Liver (tissue), 9 donors: ENCODE results near the gene DIP2A. TPM values are rescaled to one million over a fixed set of nuclear protein-coding genes. Genes with fewer than 3 reads are reported as not detected.

ENCODE experiments used
- DNase-seq: peaks from one replicate; pipeline ENCODE4 v3.0.0-alpha.2; 2017; ENCODE audit warnings: low spot score
- H3K27ac ChIP-seq, 2 donors: one replicate each; pipeline ENCODE4 v1.7.0; 2013; ENCODE audit warnings: inconsistent platforms in 2 of 2, low read length in 2 of 2, control low read depth in 1 of 2, low read depth in 1 of 2, mild to moderate bottlenecking in 1 of 2
- H3K27me3 ChIP-seq, 4 donors: one replicate each; pipeline versions ENCODE4 v1.6.1 to v1.7.0; 2013; ENCODE audit warnings: low read length in 3 of 4, inconsistent platforms in 1 of 4, mild to moderate bottlenecking in 1 of 4, moderate library complexity in 1 of 4; ENCODE audit not compliant: control insufficient read depth in 4 of 4, insufficient read depth in 4 of 4
- H3K36me3 ChIP-seq, 4 donors: one replicate each; pipeline versions ENCODE4 v1.6.1 to v1.7.0; 2013; ENCODE audit warnings: low read length in 3 of 4, mild to moderate bottlenecking in 3 of 4, low read depth in 1 of 4, moderate library complexity in 1 of 4; ENCODE audit not compliant: control insufficient read depth in 4 of 4, insufficient read depth in 3 of 4
- H3K4me1 ChIP-seq, 4 donors: one replicate each; pipeline versions ENCODE4 v1.6.1 to v1.7.0; 2013; ENCODE audit warnings: low read length in 3 of 4, mild to moderate bottlenecking in 3 of 4, moderate library complexity in 1 of 4; ENCODE audit not compliant: control insufficient read depth in 4 of 4, insufficient read depth in 4 of 4
- H3K4me3 ChIP-seq, 3 donors: one replicate each; pipeline versions ENCODE4 v1.6.1 to v1.7.0; 2013; ENCODE audit warnings: low read length in 3 of 3, control low read depth in 1 of 3, low read depth in 1 of 3, mild to moderate bottlenecking in 1 of 3
- H3K9ac ChIP-seq, 2 donors: one replicate each; pipeline ENCODE4 v1.7.0; 2013; ENCODE audit warnings: low read length in 2 of 2, mild to moderate bottlenecking in 2 of 2, moderate library complexity in 2 of 2, control low read depth in 1 of 2, low read depth in 1 of 2
- H3K9me3 ChIP-seq, 4 donors: one replicate each; pipeline versions ENCODE4 v1.6.1 to v1.7.0; 2013; ENCODE audit warnings: low read length in 3 of 4; ENCODE audit not compliant: control insufficient read depth in 4 of 4
- ATF3 ChIP-seq: IDR thresholded peaks from 2 replicates; pipeline ENCODE4 v1.6.1; 2016; ENCODE audit warnings: antibody characterized with exemption
- EGR1 ChIP-seq, 2 donors: IDR thresholded peaks; 2 replicates each; pipeline ENCODE4 v1.6.1; 2016 to 2018; ENCODE audit warnings: antibody characterized with exemption in 2 of 2, low read depth in 2 of 2
- FOXA1 ChIP-seq: IDR thresholded peaks from 2 replicates; pipeline ENCODE4 v1.6.1; 2016; ENCODE audit warnings: antibody characterized with exemption
- FOXA2 ChIP-seq: IDR thresholded peaks from 2 replicates; pipeline ENCODE4 v1.6.1; 2016; ENCODE audit warnings: antibody characterized with exemption
- GABPA ChIP-seq, 2 donors: IDR thresholded peaks in 1 of 2; conservative IDR thresholded peaks in 1 of 2; 2 replicates each; pipeline ENCODE4 v1.6.1; 2016; ENCODE audit warnings: antibody characterized with exemption in 2 of 2, mild to moderate bottlenecking in 1 of 2, moderate library complexity in 1 of 2
- HNF4A ChIP-seq, 2 donors: conservative IDR thresholded peaks; 2 replicates each; pipeline ENCODE4 v1.6.1; 2016; ENCODE audit warnings: antibody characterized with exemption in 2 of 2, mild to moderate bottlenecking in 2 of 2
- JUND ChIP-seq, 2 donors: IDR thresholded peaks; 2 replicates each; pipeline ENCODE4 v1.6.1; 2016; ENCODE audit warnings: antibody characterized with exemption in 2 of 2
- MAX ChIP-seq: IDR thresholded peaks from 2 replicates; pipeline ENCODE4 v1.6.1; 2016; ENCODE audit warnings: antibody characterized with exemption
- NR2F2 ChIP-seq: IDR thresholded peaks from 2 replicates; pipeline ENCODE4 v1.6.1; 2016; ENCODE audit warnings: antibody characterized with exemption
- RAD21 ChIP-seq, 2 donors: IDR thresholded peaks; 2 replicates each; pipeline ENCODE4 v1.6.1; 2016; ENCODE audit warnings: antibody characterized with exemption in 2 of 2, mild to moderate bottlenecking in 2 of 2
- SP1 ChIP-seq: IDR thresholded peaks from 2 replicates; pipeline ENCODE4 v1.6.1; 2018; ENCODE audit warnings: antibody characterized with exemption, mild to moderate bottlenecking
- TAF1 ChIP-seq: conservative IDR thresholded peaks from 2 replicates; pipeline ENCODE4 v1.6.1; 2016; ENCODE audit warnings: antibody characterized with exemption, mild to moderate bottlenecking
- YY1 ChIP-seq: IDR thresholded peaks from 2 replicates; pipeline ENCODE4 v1.6.1; 2016; ENCODE audit warnings: antibody characterized with exemption, mild to moderate bottlenecking
- ZBTB33 ChIP-seq: IDR thresholded peaks from 2 replicates; pipeline ENCODE4 v1.6.1; 2016; ENCODE audit warnings: antibody characterized with exemption
- WGBS: extraction: QIAGEN DNeasy Blood & Tissue Kit; methylation state at CpG from one replicate; pipeline ENCODE4 v1.1.7; 2013; 5-methylcytosine and 5-hydroxymethylcytosine counted together
- polyA plus RNA-seq, 2 donors: library from polyadenylated mRNA; stranded (reverse) in 1 of 2; unstranded in 1 of 2; fragments of 200-250 nt in 1 of 2; fragments of >200 nt in 1 of 2; fragmentation: Nextera tagmentation in 1 of 2; extraction: Ambion mirVana in 1 of 2; gene quantifications; one replicate each; pipeline versions ENCODE4 v1.2.1 to v1.2.3, GENCODE V29; 2013 to 2015
- total RNA-seq, 2 donors: library from RNA; depleted of rRNA; stranded (reverse); fragments of >200 nt; gene quantifications; one replicate each; pipeline ENCODE4 v1.2.3, GENCODE V29; 2014
- TF ChIP-seq, protein P1 (sequence below): fragments of 150-350 bp; IDR thresholded peaks from 2 replicates; pipeline ENCODE4 v1.5.1; 2017; ENCODE audit warnings: improper control_type of control experiment, low read depth, low read length; ENCODE audit not compliant: missing input control
- TF ChIP-seq, protein P2 (sequence below): IDR thresholded peaks from 2 replicates; pipeline ENCODE4 v1.6.1; 2016; ENCODE audit warnings: antibody characterized with exemption, mild to moderate bottlenecking
- donor health status: healthy.
- donor health status: healthy.
- donor health status: healthy.
- donor health status: healthy.
- donor health status: healthy.

Gene DIP2A
- total and polyA plus RNA-seq, 4 donors, result 3.8 to 21.7 (median 7.5) TPM

DNA sequence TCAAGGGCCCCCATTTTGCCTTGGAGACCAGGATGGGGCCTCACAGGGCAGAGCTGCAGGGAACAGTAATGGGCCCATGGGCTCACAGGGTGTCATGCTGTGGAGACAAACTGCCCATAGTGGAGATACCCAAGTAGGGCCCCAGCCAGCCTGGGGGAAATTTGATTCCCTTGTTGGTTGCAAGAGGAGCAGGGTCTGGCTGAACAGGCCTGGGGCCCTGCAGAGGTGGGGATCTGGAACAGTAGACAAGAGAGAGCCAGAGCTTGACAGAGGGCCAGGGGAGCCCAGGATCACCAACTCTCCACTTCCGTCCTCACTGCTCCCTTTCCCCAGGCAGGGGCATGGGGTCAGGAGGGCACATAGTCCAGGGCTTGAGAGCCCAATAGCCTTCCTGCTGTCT lies 137.5 kb downstream of the DIP2A start:
- Histone ChIP-seq H3K27me3 (peaks cover 0 to 1% (median 0%) of the 10 kb centered on the region in 4 donors), H3K27ac (no peak overlapping the region), H3K4me1 (peaks cover 0 to 6% (median 0%) of the 10 kb centered on the region in 4 donors), H3K9me3 (peaks cover 0 to 13% (median 10%) of the 10 kb centered on the region in 4 donors), H3K4me3 (no peak overlapping the region), H3K36me3 (no peaks in the 10 kb centered on the region), H3K9ac (no peak overlapping the region)
- 94% methylated on average over 1 of the region's 1 CpG for WGBS
- TF ChIP-seq EGR1 (IDR thresholded peaks at IDR 0.05; ENCODE audit: low read depth in 2 of 2) (no peak), TAF1 (no peak), ZBTB33 (no peak), JUND (IDR thresholded peaks at IDR 0.05) (no peak), GABPA (IDR thresholded peaks at IDR 0.05 in 1 of 2, conservative IDR thresholded peaks at IDR 0.05 in 1 of 2) (no peak), NR2F2 (no peak), RAD21 (IDR thresholded peaks at IDR 0.05) (no peak), MAX (no peak)
- TF ChIP-seq, protein P1, sequence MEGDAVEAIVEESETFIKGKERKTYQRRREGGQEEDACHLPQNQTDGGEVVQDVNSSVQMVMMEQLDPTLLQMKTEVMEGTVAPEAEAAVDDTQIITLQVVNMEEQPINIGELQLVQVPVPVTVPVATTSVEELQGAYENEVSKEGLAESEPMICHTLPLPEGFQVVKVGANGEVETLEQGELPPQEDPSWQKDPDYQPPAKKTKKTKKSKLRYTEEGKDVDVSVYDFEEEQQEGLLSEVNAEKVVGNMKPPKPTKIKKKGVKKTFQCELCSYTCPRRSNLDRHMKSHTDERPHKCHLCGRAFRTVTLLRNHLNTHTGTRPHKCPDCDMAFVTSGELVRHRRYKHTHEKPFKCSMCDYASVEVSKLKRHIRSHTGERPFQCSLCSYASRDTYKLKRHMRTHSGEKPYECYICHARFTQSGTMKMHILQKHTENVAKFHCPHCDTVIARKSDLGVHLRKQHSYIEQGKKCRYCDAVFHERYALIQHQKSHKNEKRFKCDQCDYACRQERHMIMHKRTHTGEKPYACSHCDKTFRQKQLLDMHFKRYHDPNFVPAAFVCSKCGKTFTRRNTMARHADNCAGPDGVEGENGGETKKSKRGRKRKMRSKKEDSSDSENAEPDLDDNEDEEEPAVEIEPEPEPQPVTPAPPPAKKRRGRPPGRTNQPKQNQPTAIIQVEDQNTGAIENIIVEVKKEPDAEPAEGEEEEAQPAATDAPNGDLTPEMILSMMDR, result no peak
- DNase-seq, result no peak

DNA sequence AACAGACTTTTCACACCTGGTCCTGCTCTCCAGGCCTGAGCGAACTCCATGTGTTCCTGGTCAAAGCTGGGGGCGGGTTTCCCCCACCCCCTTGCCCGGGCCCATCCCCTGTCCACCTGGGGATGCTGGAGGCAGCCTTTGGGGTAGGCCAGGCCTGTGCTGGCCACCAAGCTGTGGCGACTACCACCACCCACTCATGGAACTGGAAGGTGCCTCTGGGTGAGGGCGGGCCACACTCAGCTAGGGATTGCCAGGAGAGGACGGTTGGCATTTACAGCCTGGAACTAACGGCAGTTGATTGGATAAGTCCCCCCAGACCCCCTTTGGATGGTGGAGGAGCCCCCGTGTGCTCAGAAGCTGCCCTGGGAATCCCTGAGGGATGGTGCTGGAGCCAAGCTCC lies 138.3 kb downstream of the DIP2A start:
- no peak overlapping the region for H3K9ac ChIP-seq
- peaks cover 0 to 6% (median 0%) of the 10 kb centered on the region in 4 donors for H3K4me1 ChIP-seq
- H3K36me3 ChIP-seq, result no peaks in the 10 kb centered on the region
- no peak for DNase-seq
- TF ChIP-seq RAD21 (IDR thresholded peaks at IDR 0.05), result no peak
- TF ChIP-seq, protein P2, sequence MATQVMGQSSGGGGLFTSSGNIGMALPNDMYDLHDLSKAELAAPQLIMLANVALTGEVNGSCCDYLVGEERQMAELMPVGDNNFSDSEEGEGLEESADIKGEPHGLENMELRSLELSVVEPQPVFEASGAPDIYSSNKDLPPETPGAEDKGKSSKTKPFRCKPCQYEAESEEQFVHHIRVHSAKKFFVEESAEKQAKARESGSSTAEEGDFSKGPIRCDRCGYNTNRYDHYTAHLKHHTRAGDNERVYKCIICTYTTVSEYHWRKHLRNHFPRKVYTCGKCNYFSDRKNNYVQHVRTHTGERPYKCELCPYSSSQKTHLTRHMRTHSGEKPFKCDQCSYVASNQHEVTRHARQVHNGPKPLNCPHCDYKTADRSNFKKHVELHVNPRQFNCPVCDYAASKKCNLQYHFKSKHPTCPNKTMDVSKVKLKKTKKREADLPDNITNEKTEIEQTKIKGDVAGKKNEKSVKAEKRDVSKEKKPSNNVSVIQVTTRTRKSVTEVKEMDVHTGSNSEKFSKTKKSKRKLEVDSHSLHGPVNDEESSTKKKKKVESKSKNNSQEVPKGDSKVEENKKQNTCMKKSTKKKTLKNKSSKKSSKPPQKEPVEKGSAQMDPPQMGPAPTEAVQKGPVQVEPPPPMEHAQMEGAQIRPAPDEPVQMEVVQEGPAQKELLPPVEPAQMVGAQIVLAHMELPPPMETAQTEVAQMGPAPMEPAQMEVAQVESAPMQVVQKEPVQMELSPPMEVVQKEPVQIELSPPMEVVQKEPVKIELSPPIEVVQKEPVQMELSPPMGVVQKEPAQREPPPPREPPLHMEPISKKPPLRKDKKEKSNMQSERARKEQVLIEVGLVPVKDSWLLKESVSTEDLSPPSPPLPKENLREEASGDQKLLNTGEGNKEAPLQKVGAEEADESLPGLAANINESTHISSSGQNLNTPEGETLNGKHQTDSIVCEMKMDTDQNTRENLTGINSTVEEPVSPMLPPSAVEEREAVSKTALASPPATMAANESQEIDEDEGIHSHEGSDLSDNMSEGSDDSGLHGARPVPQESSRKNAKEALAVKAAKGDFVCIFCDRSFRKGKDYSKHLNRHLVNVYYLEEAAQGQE, result no peak
- no peak for TF ChIP-seq YY1
- no peak for TF ChIP-seq JUND (IDR thresholded peaks at IDR 0.05)
- TF ChIP-seq TAF1, result no peak
- TF ChIP-seq FOXA1, result no peak
- TF ChIP-seq ZBTB33, result no peak
- TF ChIP-seq EGR1 (IDR thresholded peaks at IDR 0.05; ENCODE audit: low read depth in 2 of 2), result no peak
- no peak for TF ChIP-seq HNF4A (conservative IDR thresholded peaks at IDR 0.05)
- no peak for TF ChIP-seq GABPA (IDR thresholded peaks at IDR 0.05 in 1 of 2, conservative IDR thresholded peaks at IDR 0.05 in 1 of 2)
- no peak for TF ChIP-seq SP1
- TF ChIP-seq FOXA2, result no peak
- no peak for TF ChIP-seq NR2F2
- TF ChIP-seq ATF3, result no peak
- no peak overlapping the region for H3K27ac ChIP-seq
- H3K27me3 ChIP-seq, result peaks cover 0 to 3% (median 0%) of the 10 kb centered on the region in 4 donors
- WGBS, result 90% methylated on average over 8 of the region's 8 CpGs
- H3K9me3 ChIP-seq, result peaks cover 0 to 11% (median 9%) of the 10 kb centered on the region in 4 donors
- no peak overlapping the region for H3K4me3 ChIP-seq
